ENCODE results near the gene DYNC1H1.

DYNC1H1 gene

GRCh38 chr14:102013669-102014200 lies 49.4 kb downstream of the DYNC1H1 start:
- no peaks in the 10 kb centered on the region for H3K4me1 ChIP-seq (ENCODE audit: control insufficient read depth, insufficient read depth, low read length)
- no peak overlapping the region for H3K9ac ChIP-seq (ENCODE audit: low read depth, low read length)
- H3K36me3 ChIP-seq (ENCODE audit: control insufficient read depth, insufficient read depth, low read length): peaks cover 85% of the 10 kb centered on the region
- no peak overlapping the region for H3K4me3 ChIP-seq (ENCODE audit: low read depth, low read length)
- H3K27me3 ChIP-seq (ENCODE audit: control insufficient read depth, insufficient read depth, low read length): no peaks in the 10 kb centered on the region
- H3K9me3 ChIP-seq (ENCODE audit: control insufficient read depth, insufficient read depth, low read length): no peaks in the 10 kb centered on the region

DNA sequence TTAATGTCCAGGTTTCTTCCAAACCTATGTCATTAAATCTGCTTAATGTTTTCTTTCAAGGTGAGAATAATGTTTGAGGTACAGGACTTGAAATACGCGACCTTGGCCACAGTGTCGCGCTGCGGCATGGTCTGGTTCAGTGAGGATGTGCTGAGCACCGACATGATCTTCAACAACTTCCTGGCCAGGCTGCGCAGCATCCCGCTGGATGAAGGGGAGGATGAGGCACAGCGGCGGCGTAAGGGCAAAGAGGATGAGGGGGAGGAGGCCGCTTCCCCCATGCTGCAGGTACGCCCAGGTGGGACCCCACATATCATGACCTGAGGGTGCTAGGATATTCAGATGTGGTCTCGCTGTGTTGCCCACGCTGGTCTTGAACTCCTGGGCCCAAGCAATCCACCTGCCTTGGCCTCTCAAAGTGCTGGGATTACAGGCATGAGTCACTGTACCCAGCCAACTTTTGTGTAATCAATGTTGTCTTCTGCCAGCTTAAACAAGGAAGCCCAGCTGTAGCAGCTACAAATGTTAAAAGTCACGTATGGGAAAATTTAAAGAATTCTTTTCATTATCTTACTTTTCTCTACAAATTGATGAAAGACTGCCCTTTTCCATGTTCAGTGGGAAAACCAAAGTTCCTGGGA lies 50.8 kb downstream of the DYNC1H1 start:
- H3K9me3 ChIP-seq (ENCODE audit: control insufficient read depth, insufficient read depth, low read length): no peaks in the 10 kb centered on the region
- no peak overlapping the region for H3K4me3 ChIP-seq (ENCODE audit: low read depth, low read length)
- H3K27me3 ChIP-seq (ENCODE audit: control insufficient read depth, insufficient read depth, low read length): no peaks in the 10 kb centered on the region
- H3K9ac ChIP-seq (ENCODE audit: low read depth, low read length): no peak overlapping the region
- peaks cover 85% of the 10 kb centered on the region for H3K36me3 ChIP-seq (ENCODE audit: control insufficient read depth, insufficient read depth, low read length)
- no peaks in the 10 kb centered on the region for H3K4me1 ChIP-seq (ENCODE audit: control insufficient read depth, insufficient read depth, low read length)

GRCh38 chr14:102015771-102016170 lies 51.4 kb downstream of the DYNC1H1 start:
- Histone ChIP-seq H3K9ac (ENCODE audit: low read depth, low read length) (no peak overlapping the region), H3K36me3 (ENCODE audit: control insufficient read depth, insufficient read depth, low read length) (peaks cover 85% of the 10 kb centered on the region), H3K27me3 (ENCODE audit: control insufficient read depth, insufficient read depth, low read length) (no peaks in the 10 kb centered on the region), H3K4me3 (ENCODE audit: low read depth, low read length) (no peak overlapping the region), H3K4me1 (ENCODE audit: control insufficient read depth, insufficient read depth, low read length) (no peaks in the 10 kb centered on the region), H3K9me3 (ENCODE audit: control insufficient read depth, insufficient read depth, low read length) (no peaks in the 10 kb centered on the region)

DNA sequence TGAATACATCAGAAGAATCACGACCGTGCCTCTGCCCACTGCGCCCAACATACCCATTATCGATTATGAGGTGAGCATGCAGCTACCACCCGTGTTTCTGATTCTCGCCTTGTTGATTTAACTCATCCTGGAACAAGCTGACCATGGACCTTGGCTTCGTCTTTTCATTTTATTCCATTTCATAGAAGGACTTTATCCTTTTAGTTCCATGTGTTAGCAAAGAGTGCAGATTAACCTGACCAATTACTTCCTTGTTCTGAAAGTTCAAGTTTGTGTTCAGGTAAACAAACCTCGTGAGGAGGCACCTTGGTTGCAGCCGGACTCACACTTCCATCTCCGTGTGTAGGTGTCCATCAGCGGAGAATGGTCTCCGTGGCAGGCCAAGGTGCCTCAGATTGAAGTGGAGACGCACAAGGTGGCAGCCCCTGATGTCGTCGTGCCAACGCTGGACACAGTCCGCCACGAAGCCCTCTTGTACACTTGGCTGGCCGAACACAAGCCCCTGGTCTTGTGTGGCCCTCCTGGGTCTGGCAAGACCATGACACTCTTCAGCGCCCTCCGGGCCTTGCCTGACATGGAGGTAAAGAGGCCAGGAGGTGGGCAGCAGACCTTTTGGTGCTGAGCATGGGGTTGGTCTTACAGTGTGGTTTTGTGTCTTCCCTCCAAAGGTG lies 52.2 kb downstream of the DYNC1H1 start:
- H3K9me3 ChIP-seq (ENCODE audit: control insufficient read depth, insufficient read depth, low read length): no peaks in the 10 kb centered on the region
- peaks cover 85% of the 10 kb centered on the region for H3K36me3 ChIP-seq (ENCODE audit: control insufficient read depth, insufficient read depth, low read length)

GRCh38 chr14:102018251-102018650 lies 53.9 kb downstream of the DYNC1H1 start:
- no peaks in the 10 kb centered on the region for H3K27me3 ChIP-seq (ENCODE audit: control insufficient read depth, insufficient read depth, low read length)
- H3K9ac ChIP-seq (ENCODE audit: low read depth, low read length): no peak overlapping the region
- no peaks in the 10 kb centered on the region for H3K4me1 ChIP-seq (ENCODE audit: control insufficient read depth, insufficient read depth, low read length)
- peaks cover 82% of the 10 kb centered on the region for H3K36me3 ChIP-seq (ENCODE audit: control insufficient read depth, insufficient read depth, low read length)
- no peak overlapping the region for H3K4me3 ChIP-seq (ENCODE audit: low read depth, low read length)
- no peaks in the 10 kb centered on the region for H3K9me3 ChIP-seq (ENCODE audit: control insufficient read depth, insufficient read depth, low read length)

More for the DNA sequence above, 52.2 kb downstream of the DYNC1H1 start:
- no peaks in the 10 kb centered on the region for H3K27me3 ChIP-seq (ENCODE audit: control insufficient read depth, insufficient read depth, low read length)
- H3K9ac ChIP-seq (ENCODE audit: low read depth, low read length): no peak overlapping the region
- no peaks in the 10 kb centered on the region for H3K4me1 ChIP-seq (ENCODE audit: control insufficient read depth, insufficient read depth, low read length)
- H3K4me3 ChIP-seq (ENCODE audit: low read depth, low read length): no peak overlapping the region

DNA sequence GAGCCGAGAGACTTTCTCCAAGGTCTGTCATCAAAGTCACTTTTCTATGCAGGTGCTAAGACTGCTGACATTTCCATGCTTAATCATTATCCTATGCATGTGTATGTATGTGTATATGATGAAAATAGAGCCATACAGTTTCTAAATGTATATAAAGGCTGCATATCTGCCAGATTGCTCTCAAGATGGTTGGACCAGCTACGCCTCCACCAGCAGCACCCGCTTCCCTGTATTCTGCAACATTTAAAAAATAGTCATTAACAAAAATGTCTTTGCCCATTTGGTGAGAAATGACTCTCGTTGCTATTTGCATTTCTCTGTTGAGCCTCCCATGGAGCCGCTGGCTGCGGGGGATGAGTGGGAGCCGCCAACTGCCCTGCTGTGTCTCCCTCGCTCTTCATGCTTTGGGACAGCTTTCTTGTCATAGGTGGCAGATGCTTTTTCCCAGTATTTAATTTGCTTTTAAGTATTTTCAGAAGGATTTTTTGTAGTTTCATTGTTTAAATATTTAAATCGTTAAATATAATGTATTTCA lies 54.7 kb downstream of the DYNC1H1 start:
- H3K36me3 ChIP-seq (ENCODE audit: control insufficient read depth, insufficient read depth, low read length): peaks cover 78% of the 10 kb centered on the region
- H3K4me1 ChIP-seq (ENCODE audit: control insufficient read depth, insufficient read depth, low read length): no peaks in the 10 kb centered on the region

DNA sequence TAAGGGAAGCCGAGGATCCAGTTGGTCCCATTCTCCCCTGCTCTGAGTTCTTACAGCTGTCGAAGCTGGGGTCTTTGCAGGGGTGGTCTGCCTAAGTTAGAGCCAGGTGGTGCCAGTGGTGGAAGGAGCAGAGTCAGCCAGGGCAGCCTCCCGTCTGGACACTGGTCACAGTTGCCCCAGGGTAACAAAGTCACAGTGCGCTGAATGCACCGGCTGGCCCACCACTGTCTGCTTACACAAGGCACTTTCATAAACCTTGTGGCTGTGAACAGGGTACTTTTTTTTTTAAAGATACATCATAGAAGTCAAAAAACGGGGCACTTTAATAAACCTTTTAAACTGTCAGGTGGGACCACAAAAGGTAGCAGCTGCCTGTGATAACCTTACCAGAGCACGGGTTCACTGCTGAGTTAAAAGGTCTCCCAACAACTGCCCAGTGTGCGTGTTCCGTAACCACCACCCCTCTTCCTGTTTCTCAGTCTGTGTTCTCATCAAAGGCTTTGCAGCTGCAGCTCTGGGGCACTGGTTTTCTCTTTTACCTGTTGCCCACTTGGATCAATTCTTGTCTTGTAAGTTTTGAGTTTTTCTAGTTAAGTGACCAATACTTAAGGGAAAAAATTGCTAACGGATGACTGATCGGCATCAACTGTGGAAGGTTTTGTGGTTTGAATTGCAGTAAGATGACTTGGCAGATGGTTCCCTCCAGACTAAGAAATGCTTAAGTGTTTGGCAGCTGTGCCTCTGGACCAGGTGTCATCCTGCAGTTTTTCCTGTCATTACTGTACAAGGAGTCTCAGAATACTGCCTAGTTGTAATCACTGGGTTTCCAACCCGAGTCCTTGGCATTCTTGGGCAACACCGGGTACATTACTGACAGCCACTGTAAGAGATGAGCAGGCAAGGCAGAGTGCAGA lies 55.9 kb downstream of the DYNC1H1 start:
- Histone ChIP-seq H3K27me3 (ENCODE audit: control insufficient read depth, insufficient read depth, low read length) (no peaks in the 10 kb centered on the region), H3K4me3 (ENCODE audit: low read depth, low read length) (no peak overlapping the region), H3K9ac (ENCODE audit: low read depth, low read length) (no peak overlapping the region), H3K9me3 (ENCODE audit: control insufficient read depth, insufficient read depth, low read length) (no peaks in the 10 kb centered on the region), H3K4me1 (ENCODE audit: control insufficient read depth, insufficient read depth, low read length) (no peaks in the 10 kb centered on the region), H3K36me3 (ENCODE audit: control insufficient read depth, insufficient read depth, low read length) (peaks cover 69% of the 10 kb centered on the region)

More for the DNA sequence above, 54.7 kb downstream of the DYNC1H1 start:
- Histone ChIP-seq H3K4me3 (ENCODE audit: low read depth, low read length) (no peak overlapping the region), H3K9ac (ENCODE audit: low read depth, low read length) (no peak overlapping the region), H3K9me3 (ENCODE audit: control insufficient read depth, insufficient read depth, low read length) (no peaks in the 10 kb centered on the region), H3K27me3 (ENCODE audit: control insufficient read depth, insufficient read depth, low read length) (no peaks in the 10 kb centered on the region)

- H3K4me3 ChIP-seq (ENCODE audit: low read depth, low read length): no peak overlapping the region
- H3K27me3 ChIP-seq (ENCODE audit: control insufficient read depth, insufficient read depth, low read length): no peaks in the 10 kb centered on the region
- no peaks in the 10 kb centered on the region for H3K4me1 ChIP-seq (ENCODE audit: control insufficient read depth, insufficient read depth, low read length)
- peaks cover 62% of the 10 kb centered on the region for H3K36me3 ChIP-seq (ENCODE audit: control insufficient read depth, insufficient read depth, low read length)
- H3K9ac ChIP-seq (ENCODE audit: low read depth, low read length): no peak overlapping the region
- no peaks in the 10 kb centered on the region for H3K9me3 ChIP-seq (ENCODE audit: control insufficient read depth, insufficient read depth, low read length)
Measured at GRCh38 chr14:102026934-102027333, 62.6 kb downstream of the DYNC1H1 start.

- no peaks in the 10 kb centered on the region for H3K27me3 ChIP-seq (ENCODE audit: control insufficient read depth, insufficient read depth, low read length)
- peaks cover 67% of the 10 kb centered on the region for H3K36me3 ChIP-seq (ENCODE audit: control insufficient read depth, insufficient read depth, low read length)
- H3K9ac ChIP-seq (ENCODE audit: low read depth, low read length): no peak overlapping the region
- H3K9me3 ChIP-seq (ENCODE audit: control insufficient read depth, insufficient read depth, low read length): no peaks in the 10 kb centered on the region
- H3K4me1 ChIP-seq (ENCODE audit: control insufficient read depth, insufficient read depth, low read length): no peaks in the 10 kb centered on the region
- no peak overlapping the region for H3K4me3 ChIP-seq (ENCODE audit: low read depth, low read length)
Measured at GRCh38 chr14:102027951-102028350, 63.6 kb downstream of the DYNC1H1 start.

GRCh38 chr14:102028733-102029132 lies 64.4 kb downstream of the DYNC1H1 start:
- Histone ChIP-seq H3K9me3 (ENCODE audit: control insufficient read depth, insufficient read depth, low read length) (no peaks in the 10 kb centered on the region), H3K9ac (ENCODE audit: low read depth, low read length) (no peak overlapping the region), H3K4me1 (ENCODE audit: control insufficient read depth, insufficient read depth, low read length) (no peaks in the 10 kb centered on the region), H3K4me3 (ENCODE audit: low read depth, low read length) (no peak overlapping the region), H3K27me3 (ENCODE audit: control insufficient read depth, insufficient read depth, low read length) (no peaks in the 10 kb centered on the region), H3K36me3 (ENCODE audit: control insufficient read depth, insufficient read depth, low read length) (peaks cover 72% of the 10 kb centered on the region)

- Histone ChIP-seq H3K27me3 (ENCODE audit: control insufficient read depth, insufficient read depth, low read length) (no peaks in the 10 kb centered on the region), H3K4me1 (ENCODE audit: control insufficient read depth, insufficient read depth, low read length) (no peaks in the 10 kb centered on the region), H3K36me3 (ENCODE audit: control insufficient read depth, insufficient read depth, low read length) (peaks cover 74% of the 10 kb centered on the region), H3K4me3 (ENCODE audit: low read depth, low read length) (no peak overlapping the region), H3K9me3 (ENCODE audit: control insufficient read depth, insufficient read depth, low read length) (no peaks in the 10 kb centered on the region), H3K9ac (ENCODE audit: low read depth, low read length) (no peak overlapping the region)
Measured at GRCh38 chr14:102029956-102030355, 65.6 kb downstream of the DYNC1H1 start.

All from iPS-15b (cell line).